GM23248 (cell line): Measurements from ENCODE around the gene ARID4B.

Experiments used
- EZH2 ChIP-seq: fragments of 200-600 bp; sonication (generic); IDR thresholded peaks from 2 replicates; pipeline ENCODE4 v1.6.1; 2018; ENCODE audit warnings: antibody characterized with exemption, mild to moderate bottlenecking; ENCODE audit not compliant: insufficient read depth, poor library complexity, severe bottlenecking
- EZH2phosphoT487 ChIP-seq: fragments of 200-600 bp; sonication (generic); IDR thresholded peaks from 2 replicates; pipeline ENCODE4 v1.6.1; 2018; ENCODE audit warnings: antibody characterized with exemption, moderate library complexity, mild to moderate bottlenecking, low read depth; ENCODE audit not compliant: insufficient read depth

DNA sequence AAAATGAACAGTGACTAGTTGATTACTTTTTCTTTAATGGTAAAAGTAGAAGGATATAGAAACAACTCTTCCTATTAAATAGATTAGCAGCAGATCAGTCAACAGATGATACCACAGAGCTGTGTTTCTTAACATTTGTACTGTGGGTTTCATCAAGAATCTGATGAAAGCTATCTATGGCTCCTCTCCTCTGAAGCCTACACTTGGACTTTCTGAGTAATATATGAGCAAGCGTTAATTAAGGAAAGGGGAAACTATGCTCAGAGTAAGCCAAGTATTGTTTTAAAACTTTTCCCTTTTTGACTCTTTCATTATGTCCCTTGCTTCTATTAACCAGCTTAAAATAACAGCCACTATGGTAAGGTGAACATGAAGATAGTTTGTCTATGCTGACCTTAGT is 10.8 kb downstream of the ARID4B start:
- TF ChIP-seq EZH2phosphoT487: no peak
- no peak for TF ChIP-seq EZH2
